GM18519 (cell line): ENCODE results near the gene STAT1.

ENCODE experiments used
- ATAC-seq: cut with Tn5 transposase; IDR thresholded peaks from one replicate; pipeline ENCODE4 v1.9.1; 2021; ENCODE audit warnings: mild to moderate bottlenecking, moderate library complexity; ENCODE audit not compliant: unreplicated experiment, low FRiP score

The STAT1 gene

DNA sequence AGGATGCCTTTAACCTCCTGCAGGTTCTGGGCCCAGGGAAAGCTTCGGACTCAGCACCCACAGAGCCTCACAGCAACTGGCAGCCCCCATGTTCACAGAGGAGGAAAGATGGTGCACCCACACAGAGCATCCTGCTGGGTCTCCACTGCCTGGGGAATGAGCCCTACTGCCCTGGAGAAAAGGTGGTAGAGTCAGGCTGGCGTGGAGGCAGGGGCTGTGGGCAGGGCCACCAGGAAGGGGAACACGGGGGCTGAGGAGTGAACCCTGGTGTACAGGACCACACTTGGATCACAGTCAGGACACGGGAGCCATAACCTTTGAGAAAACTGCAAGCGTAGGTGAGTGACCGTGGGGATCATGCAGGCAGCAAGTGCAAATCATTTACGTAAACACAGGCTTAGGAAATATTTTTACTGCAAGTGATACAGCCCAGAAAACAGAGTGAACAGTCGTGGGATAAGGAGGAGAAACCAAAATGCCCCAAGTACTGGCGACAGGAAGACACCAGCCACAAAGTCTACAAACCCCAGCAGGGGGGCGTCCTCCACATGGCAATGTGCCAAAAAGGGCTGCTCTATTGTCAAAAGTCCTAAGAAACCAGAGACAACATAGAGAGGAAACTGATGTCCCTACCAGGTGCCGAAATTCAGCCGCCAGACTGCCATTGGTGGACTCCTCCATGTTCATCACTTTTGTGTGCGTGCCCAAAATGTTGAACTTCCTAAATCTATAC is 27.6 kb downstream of the STAT1 start:
- no peak for ATAC-seq

DNA sequence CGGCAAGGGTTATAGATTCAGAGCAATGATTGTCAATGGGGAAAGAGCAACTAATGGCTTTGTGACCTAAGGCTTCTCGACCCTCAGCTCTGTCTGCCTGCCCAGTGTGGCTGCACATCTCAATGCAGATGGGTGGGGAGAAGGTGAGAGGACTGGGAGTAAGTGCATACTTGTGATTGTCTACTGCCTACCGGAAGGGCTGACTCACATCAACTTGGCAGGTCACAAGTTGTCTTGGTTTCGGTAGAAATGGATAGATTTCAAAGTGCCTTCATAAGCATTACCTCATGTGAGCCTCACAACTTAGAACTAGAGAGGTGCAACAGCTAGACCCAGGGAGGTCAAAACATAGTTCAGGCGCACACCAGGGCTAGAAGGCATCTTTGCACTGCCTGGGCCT is 29.4 kb downstream of the STAT1 start:
- no peak for ATAC-seq

DNA sequence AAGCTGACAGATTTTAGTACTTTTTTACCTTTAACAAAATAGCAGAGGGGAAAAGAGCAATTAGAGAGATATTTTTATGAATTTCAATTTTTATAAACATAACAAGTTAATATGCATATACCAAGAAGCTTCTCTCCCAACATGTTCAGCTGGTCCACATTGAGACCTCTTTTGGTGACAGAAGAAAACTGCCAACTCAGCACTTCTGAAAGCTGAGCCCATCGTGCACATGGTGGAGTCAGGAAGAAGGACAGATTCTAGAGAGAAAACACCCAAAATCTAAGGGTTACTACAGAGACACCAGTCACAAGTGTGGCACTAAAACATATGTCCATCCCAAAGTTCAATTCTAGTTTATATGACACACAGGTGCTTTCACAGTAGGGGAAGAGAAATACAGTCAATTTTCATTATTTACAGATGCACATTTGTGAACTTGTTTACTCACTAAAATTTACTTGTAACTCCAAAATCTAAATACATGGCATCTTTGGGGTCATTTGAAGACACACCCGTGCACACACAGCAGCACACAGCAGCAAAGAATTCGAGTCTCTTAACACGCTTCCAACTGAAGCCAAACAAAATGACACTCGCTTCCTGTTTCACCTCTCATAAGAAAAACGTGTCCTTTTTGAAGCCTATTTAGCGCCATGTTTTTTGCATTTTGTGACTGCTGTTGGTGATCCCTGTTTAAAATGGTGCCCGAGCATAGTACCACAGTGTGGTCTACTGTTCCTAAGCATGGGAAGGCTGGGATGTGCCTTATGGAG is 31.5 kb downstream of the STAT1 start:
- ATAC-seq: no peak

DNA sequence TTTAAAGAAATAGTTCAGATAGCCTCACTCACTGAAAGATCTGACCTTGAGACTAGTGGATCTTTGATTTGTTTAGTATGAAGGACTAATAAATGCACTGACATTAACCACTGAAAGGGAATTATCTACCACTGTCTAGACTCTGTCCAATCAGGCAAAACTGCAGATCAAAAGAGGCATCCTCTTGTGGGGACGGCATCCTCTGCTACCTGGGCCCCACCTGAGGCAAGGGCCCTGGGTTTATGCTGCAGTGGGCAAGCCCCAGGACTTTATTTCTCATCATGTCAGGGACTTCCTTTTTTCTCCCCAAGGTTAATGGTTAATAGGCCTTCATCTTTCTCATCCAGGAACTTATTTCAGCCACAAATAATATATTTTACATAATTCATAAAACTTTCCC is 32.2 kb downstream of the STAT1 start:
- ATAC-seq: no peak

DNA sequence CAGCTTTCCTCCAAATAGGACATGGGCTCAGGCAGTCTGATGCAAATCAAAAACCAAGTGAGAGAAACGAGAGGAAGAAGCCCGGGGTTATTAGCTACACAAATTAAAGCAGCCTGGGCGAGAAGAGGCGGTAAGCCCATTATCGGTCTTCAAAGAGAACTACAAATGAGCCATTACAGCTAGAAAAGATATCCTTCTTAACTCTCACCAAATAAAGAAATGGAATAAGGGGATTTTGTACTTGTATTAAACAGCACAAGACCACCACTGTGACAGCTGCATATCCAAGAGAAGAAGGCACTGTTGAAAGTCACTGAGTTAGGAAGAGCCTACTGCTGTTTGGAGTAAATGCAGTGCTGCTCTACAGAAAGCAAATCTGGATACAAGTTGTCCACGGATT is 32.6 kb downstream of the STAT1 start:
- no peak for ATAC-seq

DNA sequence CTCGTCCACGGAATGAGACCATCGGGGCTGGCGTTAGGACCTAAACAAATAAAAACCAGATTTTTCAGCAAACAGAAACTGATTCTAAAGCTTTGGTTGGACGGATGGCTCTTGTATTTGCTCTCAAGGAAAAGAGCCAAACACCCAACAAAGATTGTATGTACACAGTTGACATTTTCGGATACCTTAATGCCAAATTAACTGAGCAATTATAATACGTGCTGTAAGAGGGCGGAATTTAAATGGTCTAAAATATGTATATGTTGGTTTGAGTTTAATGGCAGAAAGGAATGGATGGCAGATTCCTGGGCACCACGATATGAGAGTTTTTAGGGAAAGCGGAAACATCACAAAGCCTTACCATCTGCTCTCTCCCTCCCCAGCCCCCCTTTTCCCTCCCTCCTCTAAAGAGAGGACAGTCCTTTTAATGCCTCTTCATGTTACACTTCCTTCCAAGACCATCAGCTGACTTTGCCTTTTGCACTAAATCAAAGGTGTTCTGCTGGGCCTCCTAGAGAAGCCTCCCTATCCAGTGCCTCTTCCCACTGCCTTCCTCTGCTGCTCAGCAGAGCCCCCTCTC is 33.3 kb downstream of the STAT1 start:
- no peak for ATAC-seq

DNA sequence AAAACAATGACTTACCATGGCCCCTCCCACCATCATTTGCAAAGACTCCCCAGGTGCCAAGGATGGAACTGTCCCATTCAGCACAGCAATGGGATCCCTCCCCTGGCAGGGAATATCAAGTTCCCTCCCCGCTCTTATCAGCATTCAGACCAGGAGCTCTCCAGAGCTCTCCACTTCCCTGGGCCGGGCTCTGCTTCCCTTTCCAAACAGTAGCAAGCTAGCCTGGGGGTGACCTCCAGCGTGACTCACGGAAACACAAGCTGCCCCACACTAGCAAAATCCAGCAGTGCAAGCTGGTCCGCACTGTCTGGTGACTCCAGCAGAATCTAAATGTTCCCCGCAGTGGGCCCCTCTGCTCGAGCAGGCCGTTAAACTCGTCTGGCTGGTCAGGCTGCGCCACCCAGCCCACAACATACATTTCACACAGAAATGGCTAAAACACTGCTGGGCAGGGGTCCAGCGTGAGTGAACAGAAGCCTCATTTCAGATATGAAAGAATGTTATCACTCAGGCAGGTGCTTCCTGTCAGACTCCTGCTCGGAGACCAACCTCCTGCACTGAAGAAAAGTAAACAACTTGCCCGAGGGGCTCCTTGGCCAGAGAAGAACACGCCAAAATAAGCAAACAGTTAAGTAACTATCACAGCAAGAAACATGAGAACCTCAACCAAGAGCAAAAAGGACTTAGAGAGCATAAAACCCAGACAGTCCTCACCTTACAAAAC is 33.9 kb downstream of the STAT1 start:
- ATAC-seq: no peak

DNA sequence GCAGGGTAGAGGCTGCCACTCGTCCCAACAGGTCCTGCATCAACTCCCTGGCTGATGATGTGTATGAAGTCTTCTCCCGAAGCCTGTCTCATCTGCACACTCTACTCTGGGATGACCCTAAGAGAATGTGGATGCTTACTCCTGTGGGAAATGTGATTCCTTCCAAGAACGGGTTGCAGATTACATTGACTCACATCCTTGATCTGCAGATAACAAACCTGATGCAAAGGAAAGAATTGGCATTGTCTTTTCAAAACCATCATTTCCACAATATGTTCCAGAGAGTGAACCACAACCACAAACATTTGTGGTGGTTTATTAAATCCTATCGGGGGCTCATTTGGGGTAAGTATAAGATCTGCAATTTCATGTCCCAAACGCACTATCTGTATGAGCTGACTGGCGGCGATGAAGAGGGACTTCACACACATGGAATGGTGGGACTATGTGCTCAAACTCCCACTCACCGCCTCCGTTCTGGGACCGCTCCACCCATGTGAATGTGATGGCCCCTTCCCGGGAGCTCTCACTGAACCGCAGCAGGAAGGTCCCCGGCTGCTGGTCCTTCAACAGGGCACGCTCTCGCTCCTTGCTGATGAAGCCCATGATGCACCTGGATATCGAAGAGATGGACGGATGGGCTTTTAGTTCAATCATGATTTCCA is 35.5 kb downstream of the STAT1 start:
- ATAC-seq: no peak

DNA sequence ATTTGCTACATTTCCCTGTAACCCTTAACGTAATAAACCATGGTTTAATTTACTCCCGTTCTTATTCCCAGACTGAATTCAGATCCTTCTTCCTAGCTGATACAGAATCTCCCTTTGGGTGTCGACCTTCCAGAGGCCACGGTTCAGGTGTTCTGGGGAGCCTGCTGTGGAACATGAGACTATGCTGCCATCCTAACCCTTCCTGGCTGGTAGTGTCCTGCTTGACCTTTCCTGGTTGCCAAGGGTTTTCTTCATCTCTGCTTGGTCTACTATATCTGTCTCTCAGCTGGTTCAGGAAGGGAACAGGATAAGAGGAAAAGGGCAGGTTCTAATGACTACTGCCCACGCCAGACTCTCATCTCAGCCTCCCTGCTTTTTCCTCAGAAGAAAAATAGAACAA is 36.5 kb downstream of the STAT1 start:
- ATAC-seq: no peak

DNA sequence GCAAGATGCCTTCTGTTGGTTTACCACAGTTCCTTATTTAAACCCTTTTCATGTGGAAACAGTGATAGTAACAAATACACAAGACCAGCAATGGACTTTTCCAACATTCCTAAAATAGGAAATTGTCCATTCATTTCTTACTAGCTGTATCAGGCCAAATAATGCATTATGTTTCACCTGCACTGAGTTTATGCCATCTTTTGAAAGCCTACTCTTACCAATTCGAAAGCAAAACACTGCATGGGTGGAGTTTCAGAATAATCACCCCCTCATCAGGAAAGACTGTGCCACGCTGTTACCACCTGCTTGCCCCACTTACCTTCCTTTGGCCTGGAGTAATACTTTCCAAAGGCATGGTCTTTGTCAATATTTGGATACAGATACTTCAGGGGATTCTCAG is 37.5 kb downstream of the STAT1 start:
- ATAC-seq: no peak

DNA sequence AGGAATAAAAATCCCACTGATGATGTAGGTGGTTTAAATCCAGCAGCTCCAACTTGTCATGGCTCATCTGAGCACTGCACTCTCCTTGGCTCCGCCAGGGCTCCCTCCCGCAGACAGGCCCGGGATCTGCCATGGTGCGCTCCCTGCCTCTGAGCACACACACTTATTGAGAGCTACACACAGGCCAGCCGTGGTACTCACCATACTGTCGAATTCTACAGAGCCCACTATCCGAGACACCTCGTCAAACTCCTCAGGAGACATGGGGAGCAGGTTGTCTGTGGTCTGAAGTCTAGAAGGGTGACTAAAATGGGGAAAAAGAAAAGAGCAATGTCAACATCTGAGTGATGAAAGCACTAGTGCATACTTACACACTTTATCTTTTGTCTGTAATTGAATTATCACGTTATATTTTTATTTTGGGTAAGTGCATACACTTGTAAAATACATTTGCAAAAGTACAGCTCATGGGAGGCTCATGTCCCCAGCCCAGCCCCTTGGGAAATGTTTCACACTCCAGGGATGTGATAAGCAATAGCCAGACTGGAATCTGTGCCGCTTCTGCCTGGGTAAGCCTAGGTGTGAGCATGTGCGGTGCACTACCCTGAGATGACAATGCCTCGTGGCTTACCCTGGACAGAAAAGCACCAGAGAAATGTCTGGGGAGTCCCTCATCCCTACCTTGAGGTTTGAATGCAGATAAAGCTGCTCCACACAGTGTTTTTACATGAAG is 39.2 kb downstream of the STAT1 start:
- ATAC-seq: no peak

DNA sequence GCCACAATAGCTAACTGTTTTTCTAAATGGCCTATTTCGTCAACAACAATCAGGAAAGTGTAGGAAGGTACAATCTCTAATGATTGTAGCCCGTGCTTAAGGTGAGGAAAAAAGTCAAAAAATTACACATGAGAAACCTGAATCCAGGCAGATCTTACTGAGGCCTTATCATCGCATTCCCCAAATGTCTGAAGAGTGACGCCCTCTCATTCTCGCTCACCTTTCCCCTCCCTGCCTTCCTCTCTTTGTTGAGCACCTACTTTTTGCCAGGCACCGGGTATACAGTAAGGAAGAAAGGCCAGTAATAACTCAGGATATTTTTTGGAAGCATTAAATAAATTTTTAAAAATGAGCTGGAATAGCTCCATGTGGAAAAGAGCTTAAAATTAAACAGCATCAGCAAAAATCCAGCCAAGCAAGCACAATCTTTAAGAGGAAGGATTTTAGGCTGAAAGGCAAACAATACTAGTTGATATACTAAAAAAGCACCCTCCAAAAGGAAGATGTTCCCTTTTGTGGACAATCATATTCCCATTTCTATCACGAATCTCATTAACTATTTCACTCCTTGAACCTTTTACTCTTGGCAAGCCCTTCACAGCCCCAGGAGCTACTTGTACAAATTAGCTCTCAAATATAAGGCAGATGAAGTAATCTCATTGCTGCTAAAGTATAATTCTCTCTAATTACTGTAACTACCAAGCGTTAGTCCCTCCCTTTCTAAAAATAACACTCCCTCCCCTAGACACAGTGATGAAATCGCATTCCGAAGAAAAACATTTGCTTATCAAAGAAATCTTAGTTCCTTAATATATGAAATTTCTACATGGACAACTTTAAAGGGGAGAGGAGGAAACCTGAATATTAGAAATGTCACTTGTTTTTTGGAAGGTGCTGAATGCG is 40.0 kb downstream of the STAT1 start:
- ATAC-seq: no peak

DNA sequence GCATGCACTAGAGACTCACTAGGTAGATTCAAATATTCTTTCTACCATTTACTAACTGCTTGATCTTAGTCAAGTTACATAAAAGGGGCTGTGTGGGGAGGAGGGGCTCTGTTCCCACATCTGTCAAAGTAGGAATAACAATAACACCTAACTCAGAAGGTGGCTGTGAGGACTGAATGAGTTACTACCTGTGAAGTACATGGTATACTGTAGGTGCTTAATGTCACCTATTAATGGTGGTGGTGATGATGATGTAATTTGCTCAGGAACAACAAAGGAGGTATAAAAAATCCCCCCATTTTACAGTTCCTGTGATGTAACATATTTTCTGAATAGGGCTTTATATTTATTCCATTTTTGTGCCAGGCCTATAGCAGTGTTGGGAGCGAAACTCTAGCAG is 40.7 kb downstream of the STAT1 start:
- no peak for ATAC-seq

DNA sequence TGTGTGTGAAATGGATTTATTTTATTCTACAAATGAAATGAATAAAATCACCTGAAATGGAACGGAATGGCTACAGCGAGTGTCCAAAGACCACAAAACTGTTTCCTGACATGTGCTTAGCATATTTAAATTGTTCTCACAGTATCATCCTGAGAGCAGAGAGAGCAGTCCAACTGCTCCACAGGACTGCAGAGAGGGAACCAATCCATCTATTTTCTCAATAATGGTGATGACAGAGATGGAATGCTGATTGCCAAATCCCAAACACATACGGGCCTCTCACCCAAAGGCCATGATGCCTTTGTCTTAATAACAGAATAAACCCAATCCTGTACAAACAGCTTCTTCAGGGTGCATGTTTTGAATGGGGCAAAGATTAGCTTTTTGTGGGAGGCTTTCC is 41.1 kb downstream of the STAT1 start:
- ATAC-seq: no peak

DNA sequence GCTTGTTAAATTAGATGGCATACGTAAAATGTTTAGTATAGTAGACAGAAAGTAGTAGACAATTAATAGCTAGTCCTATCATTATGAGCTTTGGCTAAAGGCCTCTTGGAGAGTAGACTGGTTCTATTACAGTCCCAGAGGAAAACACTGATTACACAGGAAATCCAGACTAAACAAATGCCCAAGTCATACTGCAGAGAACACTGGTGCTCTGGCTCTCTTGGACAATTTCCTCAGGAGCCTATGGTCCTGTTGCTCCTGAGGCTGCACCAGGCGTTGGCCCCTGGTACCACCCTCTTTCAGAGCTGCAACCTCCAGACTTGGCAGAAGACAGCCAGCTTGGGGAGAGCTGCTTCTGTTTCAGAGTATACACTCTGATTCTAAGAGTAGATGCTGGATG is 41.8 kb downstream of the STAT1 start:
- ATAC-seq: no peak

DNA sequence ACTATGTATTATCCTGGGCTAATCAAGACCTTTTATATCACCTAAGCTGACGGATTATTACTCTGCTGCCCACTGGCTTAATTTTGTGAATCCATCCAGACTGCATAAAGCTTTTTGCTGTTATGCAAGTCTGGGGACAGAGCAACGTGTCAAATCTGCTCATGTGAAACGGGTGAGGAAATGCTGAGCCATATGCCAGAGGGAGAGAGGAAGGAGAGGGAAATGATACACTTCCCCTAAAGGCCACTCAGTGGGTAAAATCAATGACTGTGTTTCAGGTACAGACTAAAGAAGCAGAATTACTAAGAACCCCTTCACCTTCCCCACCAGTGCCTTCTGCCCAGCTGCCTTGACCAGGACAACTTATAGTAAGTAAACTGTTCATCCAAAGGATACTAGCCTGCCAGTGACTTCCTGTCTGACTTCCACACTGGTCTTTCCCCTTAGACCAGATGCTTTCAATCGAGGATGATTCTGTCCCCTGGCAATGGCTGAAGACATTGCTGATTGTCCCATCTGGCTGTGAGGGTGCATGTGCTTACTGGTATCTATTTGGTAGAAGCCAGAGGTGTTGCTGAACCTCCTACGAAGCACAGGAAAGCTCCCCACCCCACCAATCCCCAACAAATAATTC is 43.0 kb downstream of the STAT1 start:
- ATAC-seq: no peak

DNA sequence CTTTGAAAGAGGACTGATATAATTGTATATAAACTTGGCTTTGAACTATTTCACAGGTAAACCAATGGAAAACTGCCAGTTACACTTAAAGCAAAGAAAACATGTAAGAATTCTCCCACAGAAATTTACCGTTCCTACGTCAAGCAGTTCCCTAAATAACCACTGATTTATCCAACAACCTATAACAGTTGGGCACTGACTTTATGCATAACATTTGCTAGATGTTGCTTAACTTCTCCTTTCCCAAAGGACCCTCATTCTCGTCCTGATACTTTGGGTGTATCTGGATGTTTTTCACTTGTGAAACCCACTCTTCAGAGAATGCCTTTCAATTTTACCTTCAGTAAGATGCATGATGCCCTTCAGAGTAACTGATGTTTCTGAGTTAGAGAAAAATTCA is 43.8 kb downstream of the STAT1 start:
- ATAC-seq: no peak

DNA sequence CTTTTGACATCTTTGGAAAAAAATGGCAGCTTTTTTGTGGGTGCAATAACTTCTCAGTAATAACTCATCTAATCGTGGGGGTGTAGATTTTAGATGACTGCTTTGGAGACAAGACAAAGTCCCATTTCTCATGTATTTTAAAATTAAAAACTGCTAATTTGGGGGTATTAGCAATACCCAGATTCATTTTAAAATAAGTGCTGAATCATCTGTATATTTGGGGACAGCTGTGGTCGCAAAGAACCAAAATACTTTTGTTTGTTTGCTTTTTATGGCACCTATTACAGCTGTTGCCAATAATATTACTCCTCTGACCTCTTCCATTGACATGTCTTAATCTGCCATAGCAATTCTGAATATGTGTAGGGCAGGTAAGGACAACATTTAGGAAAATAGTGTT is 45.4 kb downstream of the STAT1 start:
- no peak for ATAC-seq
